HG02943 (cell line): ENCODE measurements around the gene DYNLL2.
"Not testable (repeated sequence)": the region's sequence is repeated elsewhere in the genome, so short reads cannot be mapped to it uniquely, and the experiment has no call there.

Experiments used
- ATAC-seq: cut with Tn5 transposase; IDR thresholded peaks from one replicate; pipeline ENCODE4 v1.9.1; 2021; ENCODE audit warnings: mild to moderate bottlenecking, low read depth, moderate library complexity; ENCODE audit not compliant: unreplicated experiment

Gene DYNLL2

GRCh38 chr17:58082870-58083490 lies at the start of gene DYNLL2:
Gene DYNLL2, plus strand, starts transcription at chr17:58083419. Its CDS starts 3,672 bp downstream, at chr17:58087091.
- ATAC-seq, result peak; percentile 55

GRCh38 chr17:58039975-58040374 lies 43.2 kb upstream of the DYNLL2 start:
- ATAC-seq, result no peak

GRCh38 chr17:58040386-58040785 lies 42.8 kb upstream of the DYNLL2 start:
- no peak for ATAC-seq

GRCh38 chr17:58041161-58041560 lies 42.1 kb upstream of the DYNLL2 start:
- ATAC-seq, result no peak

GRCh38 chr17:58043221-58044181 lies 39.7 kb upstream of the DYNLL2 start:
- no peak for ATAC-seq

- ATAC-seq, result not testable (repeated sequence)
These were observed 39.0 kb upstream of the DYNLL2 start for GRCh38 chr17:58044256-58044655.

GRCh38 chr17:58046239-58047094 lies 36.8 kb upstream of the DYNLL2 start:
- ATAC-seq, result no peak

GRCh38 chr17:58047376-58048150 lies 35.7 kb upstream of the DYNLL2 start:
- no peak for ATAC-seq

- ATAC-seq, result no peak
These were observed 33.7 kb upstream of the DYNLL2 start for GRCh38 chr17:58049533-58049932.

GRCh38 chr17:58050966-58051365 lies 32.3 kb upstream of the DYNLL2 start:
- ATAC-seq, result no peak

- ATAC-seq, result no peak
These were observed 31.8 kb upstream of the DYNLL2 start for GRCh38 chr17:58051468-58051867.

- no peak for ATAC-seq
These were observed 30.8 kb upstream of the DYNLL2 start for GRCh38 chr17:58052407-58052806.

GRCh38 chr17:58052945-58053715 lies 30.1 kb upstream of the DYNLL2 start:
- no peak for ATAC-seq

- no peak for ATAC-seq
These were observed 28.6 kb upstream of the DYNLL2 start for GRCh38 chr17:58054641-58055040.

- ATAC-seq, result no peak
These were observed 26.7 kb upstream of the DYNLL2 start for GRCh38 chr17:58056476-58056875.

GRCh38 chr17:58059141-58059540 lies 24.1 kb upstream of the DYNLL2 start:
- no peak for ATAC-seq

- ATAC-seq, result no peak
These were observed 22.5 kb upstream of the DYNLL2 start for GRCh38 chr17:58060596-58061191.

- ATAC-seq, result no peak
These were observed 21.5 kb upstream of the DYNLL2 start for GRCh38 chr17:58061672-58062071.

GRCh38 chr17:58065238-58065637 lies 18.0 kb upstream of the DYNLL2 start:
- ATAC-seq, result no peak
